Caco-2 (cell line): ENCODE data around the gene RBBP6. TPM values are rescaled to one million over a fixed set of nuclear protein-coding genes. Genes with fewer than 3 reads are reported as not detected.

Experiments
- BruUV-seq: library from RNA; stranded (reverse); fragments of 400-500 nt; replicated peaks from 2 replicates; lab custom pipeline; 2021; lab: Mats Ljungman, UMichigan
- CTCF ChIA-PET: fragments of 300-600 bp; sonication (Branson Sonifier 250); formaldehyde crosslinking; loops from one replicate; lab custom pipeline; 2022; ENCODE audit warnings: antibody characterized with exemption; lab: Charles Lee
- POLR2A ChIA-PET: fragments of 300-600 bp; sonication (Branson Sonifier 250); formaldehyde crosslinking; loops from one replicate; lab custom pipeline; 2022; ENCODE audit warnings: antibody characterized with exemption; lab: Charles Lee
- DNase-seq, 2 experiments: peaks; one replicate each; pipeline versions ENCODE4 v3.0.0 to v3.0.0-alpha.2; 2020 to 2022
- H3K27me3 ChIP-seq: replicated peaks from 2 replicates; pipeline ENCODE4 v1.6.0; 2011; ENCODE audit warnings: low read length; ENCODE audit not compliant: control insufficient read depth, insufficient read depth
- H3K36me3 ChIP-seq: 2 replicates; pipeline ENCODE4 v1.5.1; 2011; ENCODE audit warnings: low read length; ENCODE audit not compliant: control insufficient read depth, insufficient read depth
- H3K4me1 ChIP-seq: fragments of 250-450 bp; sonication (Bioruptor Pico); 2 replicates; pipeline ENCODE4 v1.5.1; 2020; ENCODE audit warnings: mild to moderate bottlenecking
- H3K4me3 ChIP-seq: 2 replicates; pipeline ENCODE4 v1.5.1; 2011; ENCODE audit warnings: low read depth, mild to moderate bottlenecking, control low read depth, low read length
- H3K9me3 ChIP-seq: fragments of 250-450 bp; sonication (Bioruptor Pico); 2 replicates; pipeline ENCODE4 v1.5.1; 2020; ENCODE audit warnings: mild to moderate bottlenecking, moderate library complexity
- H3K27ac Mint-ChIP-seq: one replicate; pipeline ENCODE4 v1.8.0; 2022; ENCODE audit warnings: mixed read lengths; ENCODE audit not compliant: unreplicated experiment
- H3K27me3 Mint-ChIP-seq: one replicate; pipeline ENCODE4 v1.8.0; 2022; ENCODE audit warnings: mixed read lengths; ENCODE audit not compliant: insufficient read depth, unreplicated experiment
- H3K36me3 Mint-ChIP-seq: one replicate; pipeline ENCODE4 v1.8.0; 2022; ENCODE audit warnings: mild to moderate bottlenecking, mixed read lengths; ENCODE audit not compliant: insufficient read depth, unreplicated experiment
- H3K4me1 Mint-ChIP-seq: one replicate; pipeline ENCODE4 v1.8.0; 2022; ENCODE audit warnings: low read depth, mixed read lengths; ENCODE audit not compliant: unreplicated experiment
- H3K4me3 Mint-ChIP-seq: one replicate; pipeline ENCODE4 v1.8.0; 2022; ENCODE audit warnings: mild to moderate bottlenecking, moderate library complexity, mixed read lengths; ENCODE audit not compliant: unreplicated experiment
- H3K9me3 Mint-ChIP-seq: one replicate; pipeline ENCODE4 v1.8.0; 2022; ENCODE audit warnings: mixed read lengths; ENCODE audit not compliant: unreplicated experiment
- CTCF ChIP-seq, 2 experiments: fragments of 200-600 bp in 1 of 2; IDR thresholded peaks; 1 replicate in 1 of 2; 2 replicates in 1 of 2; pipeline versions ENCODE4 v1.5.1 to v1.8.0; 2011 to 2022; ENCODE audit warnings: antibody characterized with exemption in 1 of 2, control low read depth in 1 of 2, inconsistent platforms in 1 of 2, low read depth in 1 of 2, low read length in 1 of 2, mild to moderate bottlenecking in 1 of 2, moderate library complexity in 1 of 2; ENCODE audit not compliant: insufficient read depth in 1 of 2, severe bottlenecking in 1 of 2, unreplicated experiment in 1 of 2
- intact Hi-C: fragments of 100-400 bp; cut with micrococcal nuclease; formaldehyde crosslinking; loops from one replicate; pipeline ENCODE4 v1.10.0; 2022; ENCODE audit not compliant: unreplicated experiment
- total RNA-seq: library from RNA; stranded (reverse); gene quantifications from 2 replicates; pipeline ENCODE4 v1.2.3, GENCODE V29; 2022

RBBP6 gene
- total RNA-seq, 1 experiment from 2014 or later: 38.7 TPM

DNA sequence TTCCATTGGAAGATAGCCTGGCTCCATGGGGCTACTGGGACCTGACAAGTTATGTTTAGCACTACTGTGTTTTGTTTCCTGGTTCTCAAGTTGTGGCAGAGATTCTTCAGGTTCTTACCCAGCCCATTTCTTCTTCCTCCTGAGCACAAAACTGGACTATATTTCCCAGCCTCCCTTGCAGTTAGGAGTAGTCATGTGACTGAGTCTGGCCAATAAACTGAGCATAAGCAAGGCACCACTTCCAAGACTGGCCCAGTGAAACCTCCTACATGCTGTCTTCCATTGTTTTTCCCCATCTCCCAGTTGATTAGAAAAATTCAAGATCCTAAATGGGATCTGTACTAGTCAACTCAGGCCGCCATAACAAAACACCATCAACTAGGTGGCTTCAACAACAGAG is 28.2 kb upstream of the RBBP6 start:
- DNase-seq: no peak
- H3K36me3 Mint-ChIP-seq: no peaks in the 10 kb centered on the region
- Histone ChIP-seq H3K27me3 (no peaks in the 10 kb centered on the region), H3K36me3 (no peaks in the 10 kb centered on the region), H3K4me1 (no peaks in the 10 kb centered on the region), H3K9me3 (no peaks in the 10 kb centered on the region), H3K4me3 (no peak overlapping the region)
- H3K4me1 Mint-ChIP-seq: no peaks in the 10 kb centered on the region
- H3K27me3 Mint-ChIP-seq: peaks cover 4% of the 10 kb centered on the region
- no TSS peak for BruUV-seq
- H3K27ac Mint-ChIP-seq: no peak overlapping the region
- intact Hi-C loops: no loop called here
- TF ChIP-seq CTCF (IDR thresholded peaks at IDR 0.05; ENCODE audit: insufficient read depth in 1 of 2, low read depth in 1 of 2, low read length in 1 of 2, severe bottlenecking in 1 of 2, unreplicated experiment in 1 of 2): no peak
- ChIA-PET CTCF (no interaction called here), POLR2A (no interaction called here)
- H3K9me3 Mint-ChIP-seq: no peaks in the 10 kb centered on the region
- no peak overlapping the region for H3K4me3 Mint-ChIP-seq

DNA sequence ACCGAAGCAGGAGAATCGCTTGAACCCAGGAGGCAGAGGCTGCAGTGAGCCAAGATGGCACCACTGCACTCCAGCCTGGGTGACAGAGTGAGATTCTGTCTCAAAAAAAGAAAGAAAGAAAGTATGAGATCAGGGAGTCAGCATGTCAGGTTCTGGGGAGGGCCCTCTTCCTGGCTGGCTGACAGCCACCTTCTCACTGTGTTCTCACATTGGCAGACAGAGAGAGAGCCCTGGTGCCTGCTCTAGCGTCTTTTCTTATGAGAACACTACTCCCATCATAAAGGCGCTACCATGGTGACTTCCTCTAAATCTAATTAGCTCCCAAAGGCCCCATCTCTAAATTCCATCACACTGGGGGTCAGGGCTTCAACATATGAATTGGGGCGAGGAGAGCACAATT is 27.6 kb upstream of the RBBP6 start:
- DNase-seq: no peak
- TF ChIP-seq CTCF (IDR thresholded peaks at IDR 0.05; ENCODE audit: insufficient read depth in 1 of 2, low read depth in 1 of 2, low read length in 1 of 2, severe bottlenecking in 1 of 2, unreplicated experiment in 1 of 2): no peak
- no peaks in the 10 kb centered on the region for H3K27me3 ChIP-seq
- no peak overlapping the region for H3K4me3 ChIP-seq
- Mint-ChIP-seq H3K4me3 (no peak overlapping the region), H3K27me3 (peaks cover 4% of the 10 kb centered on the region), H3K9me3 (no peaks in the 10 kb centered on the region), H3K27ac (no peak overlapping the region), H3K4me1 (peaks cover under 1% of the 10 kb centered on the region), H3K36me3 (no peaks in the 10 kb centered on the region)
- ChIA-PET POLR2A (no interaction called here), CTCF (no interaction called here)
- intact Hi-C loops: no loop called here
- H3K4me1 ChIP-seq: no peaks in the 10 kb centered on the region
- H3K9me3 ChIP-seq: no peaks in the 10 kb centered on the region
- no peaks in the 10 kb centered on the region for H3K36me3 ChIP-seq
- BruUV-seq: no TSS peak

DNA sequence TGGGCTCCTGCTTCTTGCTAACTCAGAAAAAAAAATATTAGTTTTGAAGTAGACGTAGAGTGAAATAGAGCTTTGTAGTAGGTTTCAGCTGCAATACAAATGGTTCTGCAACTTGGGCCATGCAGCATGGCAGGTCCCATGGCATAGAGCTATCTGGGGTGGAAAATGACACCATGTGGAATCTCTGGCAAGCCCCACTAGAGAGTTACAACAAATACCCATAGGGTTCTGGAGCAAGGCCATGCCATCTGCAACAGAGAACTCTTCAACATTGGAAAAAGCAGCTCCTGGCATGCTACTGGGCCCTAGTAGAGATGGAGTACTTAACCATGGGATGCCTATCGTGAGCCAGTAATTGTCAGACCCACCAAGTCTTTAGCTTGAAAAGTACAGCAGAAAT is 25.3 kb upstream of the RBBP6 start:
- H3K9me3 Mint-ChIP-seq: no peaks in the 10 kb centered on the region
- no peak overlapping the region for H3K27ac Mint-ChIP-seq
- no peaks in the 10 kb centered on the region for H3K36me3 Mint-ChIP-seq
- H3K4me1 Mint-ChIP-seq: peaks cover 4% of the 10 kb centered on the region
- H3K4me3 ChIP-seq: no peak overlapping the region
- no peaks in the 10 kb centered on the region for H3K27me3 Mint-ChIP-seq
- TF ChIP-seq CTCF (IDR thresholded peaks at IDR 0.05; ENCODE audit: insufficient read depth in 1 of 2, low read depth in 1 of 2, low read length in 1 of 2, severe bottlenecking in 1 of 2, unreplicated experiment in 1 of 2): no peak
- H3K4me3 Mint-ChIP-seq: no peak overlapping the region
- DNase-seq: no peak
- intact Hi-C loops: no loop called here
- no peaks in the 10 kb centered on the region for H3K4me1 ChIP-seq
- no peaks in the 10 kb centered on the region for H3K27me3 ChIP-seq
- H3K36me3 ChIP-seq: no peaks in the 10 kb centered on the region
- ChIA-PET CTCF (interaction anchor here (1.4 kb wide), 1 partner anchor 9 kb away, joined by 4 read pairs; no protein-coding TSS in a partner anchor), POLR2A (no interaction called here)
- BruUV-seq: no TSS peak
- no peaks in the 10 kb centered on the region for H3K9me3 ChIP-seq
